Loucy (cell line): ENCODE results near the gene MC4R.

Source experiments
- EZH2phosphoT487 ChIP-seq: fragments of 200-600 bp; IDR thresholded peaks from 2 replicates; pipeline ENCODE4 v1.6.1; 2018; ENCODE audit warnings: antibody characterized with exemption, mild to moderate bottlenecking, moderate library complexity, borderline replicate concordance
- TF ChIP-seq, protein P1 (sequence below): fragments of 200-600 bp; sonication (generic); conservative IDR thresholded peaks from 2 replicates; pipeline ENCODE4 v1.5.1; 2014; ENCODE audit warnings: mild to moderate bottlenecking, antibody characterized with exemption, low read length

DNA sequence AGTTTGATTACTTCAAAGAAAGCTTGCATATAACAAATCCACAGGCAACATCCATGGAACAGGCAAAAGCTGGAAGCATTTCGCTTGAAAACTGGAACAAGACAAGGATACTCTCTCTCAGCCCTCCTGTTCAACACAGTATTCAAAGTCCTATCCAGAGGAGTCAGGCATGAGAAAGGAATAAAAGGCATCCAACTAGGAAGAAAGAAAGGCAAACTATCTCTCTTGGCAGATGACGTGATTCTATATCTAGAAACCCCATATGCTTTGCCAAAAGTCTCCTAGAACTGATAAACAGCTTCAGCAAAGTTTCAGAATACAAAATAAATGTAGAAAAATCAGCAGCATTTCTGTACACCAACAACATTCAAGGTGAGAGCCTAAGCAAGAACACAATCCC, 34.1 kb upstream of the MC4R start:
- TF ChIP-seq, protein P1, sequence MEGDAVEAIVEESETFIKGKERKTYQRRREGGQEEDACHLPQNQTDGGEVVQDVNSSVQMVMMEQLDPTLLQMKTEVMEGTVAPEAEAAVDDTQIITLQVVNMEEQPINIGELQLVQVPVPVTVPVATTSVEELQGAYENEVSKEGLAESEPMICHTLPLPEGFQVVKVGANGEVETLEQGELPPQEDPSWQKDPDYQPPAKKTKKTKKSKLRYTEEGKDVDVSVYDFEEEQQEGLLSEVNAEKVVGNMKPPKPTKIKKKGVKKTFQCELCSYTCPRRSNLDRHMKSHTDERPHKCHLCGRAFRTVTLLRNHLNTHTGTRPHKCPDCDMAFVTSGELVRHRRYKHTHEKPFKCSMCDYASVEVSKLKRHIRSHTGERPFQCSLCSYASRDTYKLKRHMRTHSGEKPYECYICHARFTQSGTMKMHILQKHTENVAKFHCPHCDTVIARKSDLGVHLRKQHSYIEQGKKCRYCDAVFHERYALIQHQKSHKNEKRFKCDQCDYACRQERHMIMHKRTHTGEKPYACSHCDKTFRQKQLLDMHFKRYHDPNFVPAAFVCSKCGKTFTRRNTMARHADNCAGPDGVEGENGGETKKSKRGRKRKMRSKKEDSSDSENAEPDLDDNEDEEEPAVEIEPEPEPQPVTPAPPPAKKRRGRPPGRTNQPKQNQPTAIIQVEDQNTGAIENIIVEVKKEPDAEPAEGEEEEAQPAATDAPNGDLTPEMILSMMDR, result no peak
- no peak for TF ChIP-seq EZH2phosphoT487
